Stimulated activated CD8-positive, alpha-beta memory T cell treated with anti-CD3 and anti-CD28 coated beads, Interleukin-4, amount 100 ng/mL, for 24 hours (primary cell): ENCODE data around the gene HMOX1.
"Not testable (repeated sequence)": the region's sequence is repeated elsewhere in the genome, so short reads cannot be mapped to it uniquely, and the experiment has no call there.

Experiments
- DNase-seq: peaks from one replicate; pipeline ENCODE4 v3.0.0-alpha.2; 2020; ENCODE audit warnings: low read depth

HMOX1 gene

GRCh38 chr22:35350539-35351503, 30.1 kb upstream of the HMOX1 start:
- peak; percentile 80 for DNase-seq

- DNase-seq, result peak; percentile 47
Measured at GRCh38 chr22:35352214-35353111, 28.4 kb upstream of the HMOX1 start.

- no peak for DNase-seq
Measured at GRCh38 chr22:35353318-35353717, 27.6 kb upstream of the HMOX1 start.

GRCh38 chr22:35354068-35354467, 26.8 kb upstream of the HMOX1 start:
- DNase-seq, result no peak

GRCh38 chr22:35357883-35358621, 22.8 kb upstream of the HMOX1 start:
- DNase-seq, result no peak

GRCh38 chr22:35359380-35360065, 21.4 kb upstream of the HMOX1 start:
- no peak for DNase-seq

GRCh38 chr22:35361001-35361558, 19.8 kb upstream of the HMOX1 start:
- DNase-seq, result no peak

GRCh38 chr22:35363566-35364086, 17.3 kb upstream of the HMOX1 start:
- no peak for DNase-seq

GRCh38 chr22:35364230-35364629, 16.7 kb upstream of the HMOX1 start:
- DNase-seq, result not testable (repeated sequence)

- no peak for DNase-seq
Measured at GRCh38 chr22:35367331-35367886, 13.5 kb upstream of the HMOX1 start.

- no peak for DNase-seq
Measured at GRCh38 chr22:35368386-35368785, 12.5 kb upstream of the HMOX1 start.

- DNase-seq, result no peak
Measured at GRCh38 chr22:35369996-35370395, 10.9 kb upstream of the HMOX1 start.

GRCh38 chr22:35373781-35374180, 7.1 kb upstream of the HMOX1 start:
- no peak for DNase-seq

GRCh38 chr22:35375031-35375430, 5.9 kb upstream of the HMOX1 start:
- no peak for DNase-seq

- no peak for DNase-seq
Measured at GRCh38 chr22:35375526-35375925, 5.4 kb upstream of the HMOX1 start.

GRCh38 chr22:35376728-35377472, 4.0 kb upstream of the HMOX1 start:
- no peak for DNase-seq

- DNase-seq, result no peak
Measured at GRCh38 chr22:35377735-35378134, 3.2 kb upstream of the HMOX1 start.

- DNase-seq, result no peak
Measured at GRCh38 chr22:35378621-35379020, 2.3 kb upstream of the HMOX1 start.

- no peak for DNase-seq
Measured at GRCh38 chr22:35379146-35379993, 1.5 kb upstream of the HMOX1 start.
